Ramos (cell line): ENCODE results near the gene DCST1.

Experiments
- in situ Hi-C: fragments of 300-500 bp; cut with MboI; formaldehyde crosslinking; loops from one replicate; pipeline ENCODE4 v1.14.3; 2022; ENCODE audit warnings: low sequenced_read_pairs; ENCODE audit not compliant: unreplicated experiment

DCST1 gene

DNA sequence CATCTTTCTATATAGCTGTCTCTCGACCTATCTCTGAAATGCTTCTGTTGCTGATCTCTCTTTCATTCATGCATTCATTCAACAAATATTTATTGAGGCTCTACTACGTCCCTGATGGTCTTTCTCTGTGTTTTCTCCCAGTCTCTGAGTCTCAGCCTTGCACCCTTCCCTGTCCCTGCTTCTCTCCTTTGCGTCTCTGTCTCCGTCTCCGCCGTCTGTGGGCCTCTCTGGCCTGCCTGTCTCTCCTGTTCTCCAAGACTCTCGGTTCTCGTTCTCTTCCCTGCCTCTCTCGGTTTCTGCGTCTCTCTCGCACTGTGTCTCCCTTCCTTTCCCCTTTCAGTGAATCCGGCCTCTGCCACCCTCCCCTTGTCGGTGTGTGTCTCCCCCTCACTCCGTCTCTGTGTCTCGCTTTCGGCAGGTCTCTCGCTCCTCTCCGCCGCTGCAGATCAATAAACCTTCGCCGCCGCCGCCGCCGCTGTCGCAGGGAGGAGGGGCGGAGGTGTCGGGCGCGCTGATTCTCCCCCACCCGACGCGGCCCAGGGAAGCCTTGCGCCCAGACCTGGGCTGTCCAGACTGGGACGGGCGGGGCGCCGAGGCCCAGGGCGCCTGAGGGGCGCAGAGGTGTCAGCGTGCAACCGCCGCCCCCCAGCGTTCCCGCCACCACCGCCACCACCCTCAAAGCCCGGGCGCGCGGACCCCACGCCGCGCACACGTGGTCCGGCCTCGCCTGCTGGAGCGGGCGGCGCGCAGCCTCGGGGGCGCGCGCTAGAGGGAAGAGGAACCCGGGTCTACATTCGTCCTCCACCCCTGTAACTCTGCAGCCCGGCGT, 48.1 kb downstream of the DCST1 start:
- in situ Hi-C loops: no loop called here

GRCh38 chr1:155082301-155083051, 48.9 kb downstream of the DCST1 start:
- in situ Hi-C loops: no loop called here

GRCh38 chr1:155083052-155083541, 49.5 kb downstream of the DCST1 start:
- in situ Hi-C loops: no loop called here

DNA sequence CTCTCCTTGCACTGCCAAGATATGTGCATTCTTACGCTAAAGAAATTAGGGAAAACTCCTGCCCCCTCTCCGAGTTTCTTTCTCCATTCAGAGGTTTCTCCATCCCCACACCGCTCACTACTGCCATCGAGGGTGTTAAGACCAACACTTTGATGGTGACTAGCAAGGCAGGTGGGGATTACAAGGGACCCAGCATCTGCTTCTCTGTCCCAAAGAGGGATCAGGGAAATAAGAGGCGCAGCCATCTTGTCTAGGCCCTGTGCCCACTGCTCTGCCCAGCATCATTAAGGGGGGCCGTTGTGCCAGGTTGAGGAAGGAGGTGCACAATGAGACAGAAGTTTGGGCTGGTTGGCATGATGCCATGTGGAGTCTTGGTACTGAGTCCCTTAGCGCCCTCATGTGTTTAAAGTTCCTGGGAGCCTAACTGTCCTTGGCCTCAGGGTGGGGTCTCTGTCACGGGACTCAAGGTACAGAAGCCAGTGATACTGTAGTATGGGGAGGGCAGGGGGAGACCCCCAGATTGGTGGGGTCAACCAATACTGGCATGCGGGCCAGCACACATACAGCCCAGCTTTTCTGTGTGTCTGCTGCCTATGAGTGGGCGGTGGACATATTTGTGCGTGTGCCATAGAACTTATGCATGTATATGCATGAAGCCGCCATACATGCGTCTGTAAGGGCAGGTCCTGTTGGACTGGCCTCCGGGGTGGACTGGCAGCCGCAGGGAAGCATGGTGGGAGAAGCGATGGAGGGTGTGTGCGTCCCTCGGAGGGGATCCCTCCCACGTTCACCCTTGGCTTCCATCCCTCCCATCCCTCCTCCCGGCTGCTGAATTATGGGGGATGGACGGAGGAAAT, 50.5 kb downstream of the DCST1 start:
- in situ Hi-C loops: no loop called here

DNA sequence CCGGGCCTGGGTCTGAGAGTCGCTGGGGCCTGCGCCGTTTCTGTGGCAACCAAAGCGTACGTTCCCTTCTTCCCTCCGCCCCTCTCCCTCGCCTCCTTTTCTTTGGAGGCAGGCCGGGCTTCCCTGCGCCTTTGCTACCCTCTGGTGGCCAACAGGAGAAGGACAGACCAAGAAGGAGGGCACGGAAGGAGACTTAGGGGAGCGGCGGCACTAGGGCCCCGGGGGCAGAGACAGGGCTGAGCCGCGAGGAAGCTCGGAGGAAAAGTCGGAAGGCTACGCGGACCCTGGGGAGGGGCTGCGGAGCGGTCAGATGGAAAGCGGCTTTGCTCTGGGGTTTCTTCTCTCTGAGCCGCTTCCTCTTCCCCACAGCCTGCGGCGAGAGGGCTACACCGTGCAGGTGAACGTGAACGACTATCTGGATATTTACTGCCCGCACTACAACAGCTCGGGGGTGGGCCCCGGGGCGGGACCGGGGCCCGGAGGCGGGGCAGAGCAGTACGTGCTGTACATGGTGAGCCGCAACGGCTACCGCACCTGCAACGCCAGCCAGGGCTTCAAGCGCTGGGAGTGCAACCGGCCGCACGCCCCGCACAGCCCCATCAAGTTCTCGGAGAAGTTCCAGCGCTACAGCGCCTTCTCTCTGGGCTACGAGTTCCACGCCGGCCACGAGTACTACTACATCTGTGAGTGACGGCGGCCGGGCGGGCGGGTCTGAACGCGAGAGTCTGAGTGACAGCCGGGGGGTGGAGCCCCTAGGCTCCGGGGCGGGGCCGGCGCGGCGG, 51.3 kb downstream of the DCST1 start:
- in situ Hi-C loops: no loop called here

GRCh38 chr1:155085504-155086127, 52.0 kb downstream of the DCST1 start:
- in situ Hi-C loops: no loop called here

GRCh38 chr1:155086128-155086741, 52.6 kb downstream of the DCST1 start:
- in situ Hi-C loops: no loop called here

GRCh38 chr1:155086856-155087535, 53.4 kb downstream of the DCST1 start:
- in situ Hi-C loops: no loop called here

GRCh38 chr1:155091071-155092051, 57.7 kb downstream of the DCST1 start:
- in situ Hi-C loops: loop anchor here (5.0 kb wide), 1 partner anchor 76 kb away; no protein-coding TSS in a partner anchor

DNA sequence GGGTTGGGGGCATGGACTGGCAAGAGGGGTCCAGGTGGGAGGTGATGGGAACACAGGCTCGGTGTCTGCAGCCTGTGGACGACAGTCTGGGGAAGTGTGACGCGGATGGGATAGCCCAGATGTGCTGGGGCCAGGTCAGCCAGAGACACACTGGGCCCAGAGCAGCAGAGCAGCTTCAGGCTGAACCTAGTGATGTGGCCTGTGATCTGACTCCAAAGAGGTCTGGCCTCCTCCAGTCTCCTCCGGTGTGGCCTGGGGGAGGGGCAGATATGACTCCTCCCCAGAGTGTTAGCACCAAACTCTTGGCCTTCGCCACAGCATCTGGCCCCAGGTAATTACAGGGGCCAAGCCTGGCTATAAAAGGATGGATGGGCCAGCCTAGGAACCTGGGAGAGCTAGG, 58.5 kb downstream of the DCST1 start:
- in situ Hi-C loops: loop anchor here (5.0 kb wide), 1 partner anchor 75 kb away; no protein-coding TSS in a partner anchor

DNA sequence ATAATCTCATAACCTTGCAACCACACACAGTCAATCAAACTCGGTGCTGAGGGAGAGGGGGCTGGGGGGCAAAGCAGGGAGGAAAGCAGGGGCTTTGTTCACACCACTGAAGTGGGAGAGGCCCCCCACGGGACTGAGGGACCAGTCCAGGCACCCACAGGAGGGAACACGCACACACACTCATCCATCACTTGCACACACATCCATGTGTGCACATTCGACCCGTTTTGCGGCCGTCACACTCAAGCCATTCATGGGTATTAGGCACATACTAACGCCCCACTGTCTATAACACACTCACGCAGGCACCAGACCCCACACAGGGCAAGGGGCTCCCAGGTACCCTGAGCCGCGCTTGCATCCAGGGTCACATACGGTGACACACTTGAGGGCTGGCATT, 59.0 kb downstream of the DCST1 start:
- in situ Hi-C loops: loop anchor here (5.0 kb wide), 1 partner anchor 75 kb away; no protein-coding TSS in a partner anchor

DNA sequence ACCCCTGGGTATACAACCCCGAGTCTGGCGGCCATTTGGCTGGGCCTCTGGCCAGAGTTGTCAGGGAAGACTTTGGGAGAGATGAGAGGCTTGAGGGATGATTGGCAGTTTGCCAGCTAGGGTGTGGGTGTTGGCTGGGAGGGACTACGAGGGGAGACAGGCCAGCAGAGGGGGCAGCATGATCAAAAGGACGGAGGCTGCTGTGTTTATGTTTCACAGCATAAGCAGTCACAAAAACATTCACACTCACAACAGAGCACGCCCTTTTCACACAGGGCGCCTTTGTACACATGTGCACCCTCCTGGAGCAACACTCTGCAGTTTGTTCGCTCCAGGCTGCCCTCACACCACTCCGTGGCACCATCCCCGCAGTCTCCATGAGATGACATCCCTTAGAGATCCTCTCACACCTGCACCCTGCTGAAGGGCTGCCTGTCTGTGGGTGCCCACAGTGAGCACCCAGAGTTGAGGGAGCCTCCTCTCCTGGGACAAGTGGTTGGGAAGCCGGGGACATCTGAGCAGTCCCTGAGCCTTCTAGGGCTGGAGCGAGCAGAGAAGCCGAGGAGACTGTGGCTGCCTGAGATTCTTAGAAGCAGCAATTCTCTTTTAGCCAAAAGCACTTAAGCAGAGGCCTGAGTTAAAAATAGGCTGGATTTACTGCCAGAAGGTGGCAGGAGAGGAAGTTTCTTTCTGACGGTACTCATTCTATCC, 60.4 kb downstream of the DCST1 start:
- in situ Hi-C loops: loop anchor here (5.0 kb wide), 1 partner anchor 73 kb away; no protein-coding TSS in a partner anchor

DNA sequence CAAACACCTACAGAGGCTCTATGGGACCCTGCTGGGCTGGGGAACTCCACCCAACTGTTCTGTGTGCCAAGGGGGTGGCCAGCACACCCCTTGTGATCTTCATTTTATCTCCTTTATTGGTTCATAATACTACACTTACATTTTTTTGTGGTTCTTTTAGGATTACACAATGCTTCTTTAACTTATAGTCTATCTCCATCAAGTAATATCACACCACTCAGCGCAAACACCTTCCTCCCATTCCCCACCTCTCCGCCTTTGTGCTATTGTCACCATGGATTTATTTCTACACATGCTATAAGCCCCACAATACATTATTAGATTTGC, 61.0 kb downstream of the DCST1 start:
- in situ Hi-C loops: loop anchor here (5.0 kb wide), 1 partner anchor 73 kb away; no protein-coding TSS in a partner anchor

DNA sequence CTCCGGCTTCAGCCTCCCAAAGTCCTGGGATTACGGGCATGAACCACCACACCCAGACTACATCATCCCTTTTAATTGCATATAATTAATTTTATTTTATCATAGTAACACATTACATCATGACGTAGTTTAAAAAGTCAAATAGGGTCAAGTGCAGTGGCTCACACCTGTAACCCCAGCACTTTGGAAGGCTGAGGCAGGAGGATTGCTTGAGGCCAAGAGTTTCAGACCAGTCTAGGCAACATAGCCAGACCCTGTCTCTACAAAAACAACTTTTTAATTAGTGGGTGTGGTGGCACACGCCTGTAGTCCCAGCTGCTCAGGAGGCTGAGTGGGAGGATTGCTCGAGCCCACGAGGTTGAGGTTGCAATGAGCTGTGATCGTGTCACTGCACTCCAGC, 65.7 kb downstream of the DCST1 start:
- in situ Hi-C loops: no loop called here
